ENCODE measurements around the gene SLC35F3.

Gene SLC35F3

DNA sequence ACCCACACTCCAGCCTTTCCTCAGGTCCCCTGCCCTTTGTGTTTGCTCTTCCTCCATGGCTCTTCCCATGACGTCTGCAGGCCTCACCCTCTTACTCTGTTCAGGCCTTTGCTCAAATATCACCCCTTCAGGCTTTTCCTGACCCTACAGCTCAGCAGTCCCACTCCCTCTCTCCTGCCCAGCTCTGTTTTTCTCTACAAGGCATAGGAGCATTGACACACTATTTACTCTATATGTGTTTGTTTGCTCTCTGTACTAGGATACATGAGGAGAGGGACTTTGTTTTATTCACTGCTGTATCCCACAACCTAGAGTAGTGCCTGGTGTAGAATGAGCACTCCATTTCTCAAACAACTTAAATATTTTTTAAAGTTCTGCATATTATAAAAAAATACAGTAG is 361.4 kb downstream of the SLC35F3 start:
- TF ChIP-seq, protein P1, sequence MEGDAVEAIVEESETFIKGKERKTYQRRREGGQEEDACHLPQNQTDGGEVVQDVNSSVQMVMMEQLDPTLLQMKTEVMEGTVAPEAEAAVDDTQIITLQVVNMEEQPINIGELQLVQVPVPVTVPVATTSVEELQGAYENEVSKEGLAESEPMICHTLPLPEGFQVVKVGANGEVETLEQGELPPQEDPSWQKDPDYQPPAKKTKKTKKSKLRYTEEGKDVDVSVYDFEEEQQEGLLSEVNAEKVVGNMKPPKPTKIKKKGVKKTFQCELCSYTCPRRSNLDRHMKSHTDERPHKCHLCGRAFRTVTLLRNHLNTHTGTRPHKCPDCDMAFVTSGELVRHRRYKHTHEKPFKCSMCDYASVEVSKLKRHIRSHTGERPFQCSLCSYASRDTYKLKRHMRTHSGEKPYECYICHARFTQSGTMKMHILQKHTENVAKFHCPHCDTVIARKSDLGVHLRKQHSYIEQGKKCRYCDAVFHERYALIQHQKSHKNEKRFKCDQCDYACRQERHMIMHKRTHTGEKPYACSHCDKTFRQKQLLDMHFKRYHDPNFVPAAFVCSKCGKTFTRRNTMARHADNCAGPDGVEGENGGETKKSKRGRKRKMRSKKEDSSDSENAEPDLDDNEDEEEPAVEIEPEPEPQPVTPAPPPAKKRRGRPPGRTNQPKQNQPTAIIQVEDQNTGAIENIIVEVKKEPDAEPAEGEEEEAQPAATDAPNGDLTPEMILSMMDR (IDR thresholded peaks at IDR 0.05; ENCODE audit: control insufficient read depth, extremely low read depth, insufficient read depth), result no peak
- DNase-seq (ENCODE audit: low read depth), result no peak
- H3K4me3 ChIP-seq (ENCODE audit: low read depth, low read length), result no peak overlapping the region

DNA sequence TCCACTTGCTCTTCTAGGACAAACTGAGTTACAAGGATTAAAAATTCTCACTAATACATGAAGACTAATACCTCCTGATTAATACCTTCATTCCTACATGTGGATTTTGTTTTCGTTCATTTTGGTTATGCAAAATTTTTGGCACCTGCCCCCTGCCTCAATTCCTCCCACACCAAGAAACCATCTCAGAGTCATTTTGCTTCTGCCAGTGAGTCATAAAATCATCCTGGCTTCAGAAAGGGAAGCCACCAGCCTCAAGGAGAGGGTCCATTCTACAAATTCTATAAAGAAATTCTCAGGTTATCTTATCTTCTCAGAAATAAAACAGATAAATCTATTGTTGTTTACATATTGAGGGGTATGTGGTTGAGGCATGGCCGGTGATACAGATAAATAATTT is 365.6 kb downstream of the SLC35F3 start:
- TF ChIP-seq, protein P1 (IDR thresholded peaks at IDR 0.05; ENCODE audit: control insufficient read depth, extremely low read depth, insufficient read depth), result no peak
- no peak for DNase-seq (ENCODE audit: low read depth)
- no peak overlapping the region for H3K4me3 ChIP-seq (ENCODE audit: low read depth, low read length)

DNA sequence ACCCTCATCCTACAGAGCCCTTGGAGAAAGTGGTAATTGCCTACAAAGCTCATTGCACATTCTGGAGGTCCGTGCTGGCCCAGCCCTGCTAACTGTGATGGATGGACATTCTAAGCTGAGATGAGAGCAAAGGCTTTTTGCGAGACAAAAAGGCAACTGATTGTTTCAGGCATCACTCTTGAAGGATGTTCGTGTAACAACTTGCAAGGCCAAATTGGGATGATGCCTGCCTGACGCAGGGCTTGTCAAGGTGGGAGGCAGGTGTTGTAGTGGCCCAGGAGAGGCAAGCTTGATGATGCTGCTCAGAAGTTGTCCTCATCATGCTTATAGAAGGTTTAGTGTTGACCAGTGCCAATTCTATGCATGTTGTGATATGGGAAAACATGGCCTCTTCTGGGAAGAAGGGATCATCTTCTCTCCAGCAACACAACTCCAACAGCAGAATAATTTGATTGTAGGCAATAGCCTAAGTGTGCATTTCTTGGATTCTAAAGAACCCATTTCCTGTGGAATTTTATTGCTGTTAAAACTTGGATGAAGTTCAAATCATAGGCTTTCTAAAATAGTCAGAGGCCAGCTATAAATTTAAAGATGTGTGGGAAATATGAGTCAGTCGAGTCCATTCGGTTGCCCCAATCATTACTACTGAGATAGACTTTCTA is 366.2 kb downstream of the SLC35F3 start:
- DNase-seq (ENCODE audit: low read depth), result no peak
- no peak overlapping the region for H3K4me3 ChIP-seq (ENCODE audit: low read depth, low read length)
- TF ChIP-seq, protein P1 (IDR thresholded peaks at IDR 0.05; ENCODE audit: control insufficient read depth, extremely low read depth, insufficient read depth), result no peak

DNA sequence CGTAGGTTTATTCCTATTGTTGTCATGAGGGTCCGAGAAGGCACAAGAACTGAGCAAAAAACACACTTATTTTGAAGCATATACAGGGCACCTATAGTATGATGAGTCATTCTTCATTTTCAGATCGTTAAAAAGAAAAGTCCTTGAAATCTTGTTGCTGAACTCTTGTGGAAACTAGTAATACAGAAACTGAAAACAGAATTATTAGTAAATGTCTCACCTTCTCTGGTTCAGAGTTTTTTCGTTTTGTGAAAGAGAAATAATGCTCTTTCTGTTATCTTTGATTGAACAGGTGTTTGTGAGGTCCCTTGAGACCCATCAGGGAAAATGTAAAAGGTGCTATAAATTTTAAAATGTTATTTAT is 366.7 kb downstream of the SLC35F3 start:
- no peak overlapping the region for H3K4me3 ChIP-seq (ENCODE audit: low read depth, low read length)
- TF ChIP-seq, protein P1 (IDR thresholded peaks at IDR 0.05; ENCODE audit: control insufficient read depth, extremely low read depth, insufficient read depth), result no peak
- no peak for DNase-seq (ENCODE audit: low read depth)

DNA sequence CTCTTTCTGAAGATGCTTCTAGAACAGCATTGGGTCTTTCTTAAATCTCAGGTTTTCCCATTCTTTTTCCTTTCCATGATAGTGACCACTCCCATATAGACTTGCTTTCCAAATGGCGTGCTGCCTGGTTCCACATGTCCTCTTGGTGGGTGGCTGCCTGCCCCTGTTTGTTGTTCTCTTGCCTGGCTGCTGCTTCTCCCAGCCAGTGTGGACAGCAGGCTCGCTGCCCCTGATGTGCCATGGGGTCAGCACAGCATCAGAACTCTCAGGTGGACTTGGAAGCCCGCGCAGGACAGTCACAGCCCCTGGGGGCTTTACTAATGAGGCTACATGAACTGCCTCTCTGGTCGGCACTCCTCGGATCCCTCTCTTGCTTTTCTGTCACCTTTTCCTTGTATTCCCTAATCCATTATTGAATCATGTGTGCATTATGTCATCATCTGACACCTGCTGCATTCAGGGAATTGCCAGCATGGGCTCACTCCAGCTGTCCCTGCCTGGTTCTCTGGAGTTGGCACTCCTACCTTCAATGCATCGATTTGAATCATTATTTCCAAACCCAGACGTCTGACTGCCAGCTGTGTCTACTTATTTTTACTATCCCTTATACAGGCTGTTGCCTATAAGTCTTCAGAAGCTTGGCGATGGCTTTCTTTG is 368.3 kb downstream of the SLC35F3 start:
- TF ChIP-seq, protein P1 (IDR thresholded peaks at IDR 0.05; ENCODE audit: control insufficient read depth, extremely low read depth, insufficient read depth), result no peak
- DNase-seq (ENCODE audit: low read depth), result no peak
- no peak overlapping the region for H3K4me3 ChIP-seq (ENCODE audit: low read depth, low read length)

DNA sequence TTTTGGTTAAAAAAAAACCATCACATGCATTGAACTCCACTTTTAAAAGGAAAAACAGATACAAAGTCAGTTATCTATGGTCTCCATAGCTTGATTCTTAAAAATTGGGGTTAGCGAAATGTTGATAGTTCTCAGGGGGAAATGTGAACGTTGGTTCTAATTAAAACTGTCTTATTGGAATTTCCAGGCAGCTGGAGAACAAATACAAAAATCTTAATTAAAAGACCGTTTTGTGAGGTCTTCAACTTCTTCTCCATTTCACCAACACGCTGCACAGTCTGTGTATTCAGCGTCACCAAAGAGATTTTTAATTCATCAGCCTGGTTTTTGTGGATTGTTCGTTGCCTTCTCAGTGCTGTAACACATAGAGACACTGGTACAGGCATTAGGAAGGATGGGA is 369.5 kb downstream of the SLC35F3 start:
- no peak for DNase-seq (ENCODE audit: low read depth)
- TF ChIP-seq, protein P1 (IDR thresholded peaks at IDR 0.05; ENCODE audit: control insufficient read depth, extremely low read depth, insufficient read depth), result no peak
- H3K4me3 ChIP-seq (ENCODE audit: low read depth, low read length), result no peak overlapping the region

Measured in LNCaP clone FGC (cell line).